Adrenal gland (tissue), 12 donors: ENCODE measurements around the gene KCNK5. TPM values are rescaled to one million over a fixed set of nuclear protein-coding genes. Genes with fewer than 3 reads are reported as not detected.

Source experiments
- DNase-seq, 7 donors: peaks; one replicate each; pipeline ENCODE4 v3.0.0-alpha.2; 2019 to 2020
- H3K27ac ChIP-seq, 5 donors: fragments of 200-600 bp; sonication (generic) in 4 of 5; 1 replicate in 3 of 5; 2 replicates in 2 of 5; pipeline versions ENCODE4 v1.5.1 to v1.8.0; 2016 to 2020; ENCODE audit warnings: mild to moderate bottlenecking in 1 of 5
- H3K27me3 ChIP-seq: fragments of 200-600 bp; 2 replicates; pipeline ENCODE4 v1.8.0; 2021
- H3K36me3 ChIP-seq, 2 donors: fragments of 200-600 bp; replicated peaks in 1 of 2; 1 replicate in 1 of 2; 2 replicates in 1 of 2; pipeline versions ENCODE4 v1.5.1 to v1.8.0; 2018 to 2022
- H3K4me1 ChIP-seq, 2 donors: fragments of 200-600 bp; replicated peaks in 1 of 2; 1 replicate in 1 of 2; 2 replicates in 1 of 2; pipeline versions ENCODE4 v1.5.1 to v1.8.0; 2018 to 2021
- H3K4me3 ChIP-seq, 4 donors: fragments of 200-600 bp; sonication (generic) in 3 of 4; one replicate each; pipeline ENCODE4 v1.5.1; 2016 to 2018
- H3K9me3 ChIP-seq, 3 donors: fragments of 200-600 bp; sonication (generic) in 1 of 3; replicated peaks in 1 of 3; 1 replicate in 2 of 3; 2 replicates in 1 of 3; pipeline versions ENCODE4 v1.5.1 to v1.8.0; 2016 to 2021
- CTCF ChIP-seq, 6 experiments: fragments of 450-650 bp in 4 of 6; fragments of 200-600 bp in 2 of 6; sonication (generic) in 1 of 6; IDR thresholded peaks; 1 replicate in 5 of 6; 2 replicates in 1 of 6; pipeline versions ENCODE4 v1.5.1 to v1.8.0; 2016 to 2021; ENCODE audit warnings: antibody characterized with exemption in 6 of 6, mild to moderate bottlenecking in 2 of 6, moderate library complexity in 1 of 6
- POLR2A ChIP-seq, 2 donors: fragments of 450-650 bp; IDR thresholded peaks; one replicate each; pipeline ENCODE4 v1.6.1; 2017; ENCODE audit warnings: antibody characterized with exemption in 2 of 2, mild to moderate bottlenecking in 2 of 2, moderate library complexity in 1 of 2
- WGBS, 4 donors: extraction: QIAGEN DNeasy Blood & Tissue Kit in 2 of 4; methylation state at CpG; one replicate each; pipeline versions ENCODE4 v1.1.5 to v1.1.7; 2013 to 2017; 5-methylcytosine and 5-hydroxymethylcytosine counted together
- intact Hi-C, 2 donors: fragments of 100-400 bp; cut with DNase I; formaldehyde crosslinking; loops; one replicate each; pipeline versions ENCODE4 v1.14.1 to v1.15.0; 2022 to 2023
- polyA plus RNA-seq, 3 donors: library from polyadenylated mRNA; stranded (reverse); fragments of 200-250 nt in 2 of 3; fragments of 350-450 nt in 1 of 3; fragmentation: Illumina TruSeq in 1 of 3; extraction: RNeasy Lipid Tissue Mini Kit (QIAGEN cat#74804) in 1 of 3; gene quantifications; one replicate each; pipeline ENCODE4 v1.2.3, GENCODE V29; 2013 to 2014
- total RNA-seq, 9 donors: library from RNA; depleted of rRNA in 4 of 9; stranded (reverse); fragments of >200 nt in 4 of 9; fragments of 120-200 nt in 1 of 9; fragmentation: NEBNext Ultra II Directional in 1 of 9; extraction: Animal tissue kit (Norgen Biotek cat#: 25700) in 1 of 9; gene quantifications; one replicate each; pipeline versions ENCODE4 v1.1.0 to v1.2.4, GENCODE V29; 2013 to 2023
- donor health status: healthy with polysubstance abuse.
- donor health status: Bipolar disorder and iron deficiency.
- donor health status: DM: yes; HTN: yes; CAD: no.
- donor health status: DM: no; HTN: no; CAD: no.
- donor health status: DM: no; HTN: no; CAD: no.
- donor health status: DM: yes; HTN: yes; CAD: no.

KCNK5 gene
- total and polyA plus RNA-seq, 12 donors = 0.26 to 57.1 (median 1.0) TPM

- 69 to 100% (median 92%) methylated on average over 2 to 3 of the region's 3 CpGs for WGBS, 4 donors
- peaks cover 5% of the 10 kb centered on the region for H3K27me3 ChIP-seq
- no peak for DNase-seq
- no peak overlapping the region for H3K27ac ChIP-seq
- no peaks in the 10 kb centered on the region for H3K9me3 ChIP-seq
- TF ChIP-seq POLR2A (IDR thresholded peaks at IDR 0.05) (no peak), CTCF (IDR thresholded peaks at IDR 0.05) (no peak)
- H3K36me3 ChIP-seq = no peaks in the 10 kb centered on the region
- intact Hi-C loops = no loop called here
- no peak overlapping the region for H3K4me3 ChIP-seq
- H3K4me1 ChIP-seq = no peaks in the 10 kb centered on the region
These were observed 32.5 kb upstream of the KCNK5 start for GRCh38 chr6:39261751-39262150.

- no peaks in the 10 kb centered on the region for H3K4me1 ChIP-seq
- DNase-seq = no peak
- H3K36me3 ChIP-seq = no peaks in the 10 kb centered on the region
- intact Hi-C loops = no loop called here
- 68 to 81% (median 72%) methylated on average over 2 of the region's 2 CpGs for WGBS, 4 donors
- no peak overlapping the region for H3K27ac ChIP-seq
- no peak overlapping the region for H3K4me3 ChIP-seq
- TF ChIP-seq CTCF (IDR thresholded peaks at IDR 0.05) (no peak), POLR2A (IDR thresholded peaks at IDR 0.05) (no peak)
- no peaks in the 10 kb centered on the region for H3K9me3 ChIP-seq
- peaks cover 5% of the 10 kb centered on the region for H3K27me3 ChIP-seq
These were observed 31.7 kb upstream of the KCNK5 start for GRCh38 chr6:39260953-39261352.

- Histone ChIP-seq H3K4me3 (no peak overlapping the region), H3K36me3 (no peaks in the 10 kb centered on the region), H3K9me3 (no peaks in the 10 kb centered on the region), H3K27ac (no peak overlapping the region), H3K27me3 (peaks cover 5% of the 10 kb centered on the region), H3K4me1 (no peaks in the 10 kb centered on the region)
- intact Hi-C loops = no loop called here
- no peak for DNase-seq
- 86 to 94% (median 87%) methylated on average over 2 of the region's 2 CpGs for WGBS, 4 donors
- TF ChIP-seq POLR2A (IDR thresholded peaks at IDR 0.05) = no peak
- TF ChIP-seq CTCF (IDR thresholded peaks at IDR 0.05) = no peak
These were observed 31.2 kb upstream of the KCNK5 start for GRCh38 chr6:39260456-39260855.

- Histone ChIP-seq H3K4me3 (no peak overlapping the region), H3K36me3 (no peaks in the 10 kb centered on the region), H3K27me3 (peaks cover 2% of the 10 kb centered on the region), H3K4me1 (no peaks in the 10 kb centered on the region), H3K9me3 (no peaks in the 10 kb centered on the region), H3K27ac (no peak overlapping the region)
- no peak for DNase-seq
- intact Hi-C loops = no loop called here
- 67 to 86% (median 78%) methylated on average over 1 to 2 of the region's 2 CpGs for WGBS, 4 donors
- TF ChIP-seq CTCF (IDR thresholded peaks at IDR 0.05) = no peak
- no peak for TF ChIP-seq POLR2A (IDR thresholded peaks at IDR 0.05)
These were observed 27.1 kb upstream of the KCNK5 start for GRCh38 chr6:39256294-39256940.
